ENCODE results near the gene ANXA11.
"Not testable (repeated sequence)": the region's sequence is repeated elsewhere in the genome, so short reads cannot be mapped to it uniquely, and the experiment has no call there.

- TF ChIP-seq CTCF, POLR2AphosphoS5, EP300 (IDR thresholded peaks at IDR 0.05): not testable (repeated sequence)
Observed at GRCh38 chr10:80236457-80236856, 31.1 kb upstream of the ANXA11 start.
